ENCODE results near the gene CUX1. TPM values are rescaled to one million over a fixed set of nuclear protein-coding genes. Genes with fewer than 3 reads are reported as not detected.

CUX1 gene
- total and polyA plus RNA-seq, 10 of the 15 experiments (the other 5 are each of a cell fraction or from before 2014, with no cell fraction given): 6.1 to 48.6 (median 25.9) TPM

- ChIA-PET RAD21 (ENCODE audit: unreplicated experiment) (no interaction called here), SMC1A (ENCODE audit: uncharacterized antibody, unreplicated experiment) (no interaction called here), POLR2A (no interaction called here), CTCF (no interaction called here)
- WGBS (ENCODE audit: insufficient coverage, insufficient replicate concordance, low lambda C conversion rate, missing lambda C conversion rate): 85% methylated on average over 7 of the region's 7 CpGs
- H4K20me1 ChIP-seq (ENCODE audit: control insufficient read depth, insufficient read depth): no peaks in the 10 kb centered on the region
- intact Hi-C loops (cut with micrococcal nuclease; ENCODE audit: unreplicated experiment) (no loop called here), in situ Hi-C loops (cut with MboI) (no loop called here)
- no peaks in the 10 kb centered on the region for H3K4me1 ChIP-seq (ENCODE audit: control insufficient read depth, insufficient read depth, low read length)
- no peak overlapping the region for H3K27ac ChIP-seq (ENCODE audit: control insufficient read depth, insufficient read depth)
- no peak overlapping the region for H2AFZ ChIP-seq (ENCODE audit: control insufficient read depth, low read depth, low read length)
- H3K4me3 ChIP-seq: no peak overlapping the region
- no peaks in the 10 kb centered on the region for H3K9me3 ChIP-seq (replicated peaks; ENCODE audit: control insufficient read depth, insufficient read depth, low read length)
- TF ChIP-seq NR2F1 (conservative IDR thresholded peaks at IDR 0.05) (no peak), ZSCAN29 (IDR thresholded peaks at IDR 0.05) (no peak)
- peaks cover 7 to 15% of the 10 kb centered on the region in 2 experiments for H3K36me3 ChIP-seq (ENCODE audit: control insufficient read depth in 2 of 2, insufficient read depth in 2 of 2, low read length in 1 of 2)
- no peaks in the 10 kb centered on the region for H3K27me3 ChIP-seq (replicated peaks in 1 of 2; ENCODE audit: control insufficient read depth in 2 of 2, insufficient read depth in 2 of 2, low read length in 1 of 2)
- no peak overlapping the region for H3K9ac ChIP-seq (ENCODE audit: control insufficient read depth, insufficient read depth, low read length)
- ATAC-seq (no peak), DNase-seq (ENCODE audit: low read depth, low spot score) (no peak), FAIRE-seq (no peak)
- no TSS peak for BruUV-seq (replicated peaks)
- no peaks in the 10 kb centered on the region for H3K79me2 ChIP-seq (ENCODE audit: control insufficient read depth, insufficient read depth, low read length)
- H3K4me2 ChIP-seq (ENCODE audit: control insufficient read depth, insufficient read depth): no peak overlapping the region
These were observed 297.8 kb downstream of the CUX1 start for GRCh38 chr7:102115181-102115580.

- POLR2A ChIA-PET: no interaction called here
- in situ Hi-C loops (cut with MboI): no loop called here
- CTCF ChIA-PET: interaction anchor here (0.6 kb wide), 1 partner anchor 121 kb away, joined by 3 read pairs; no protein-coding TSS in a partner anchor
- Histone ChIP-seq H3K9ac (ENCODE audit: control insufficient read depth, insufficient read depth, low read length) (no peak overlapping the region), H3K79me2 (ENCODE audit: control insufficient read depth, insufficient read depth, low read length) (no peaks in the 10 kb centered on the region), H3K27ac (ENCODE audit: control insufficient read depth, insufficient read depth) (no peak overlapping the region), H2AFZ (ENCODE audit: control insufficient read depth, low read depth, low read length) (no peak overlapping the region), H4K20me1 (ENCODE audit: control insufficient read depth, insufficient read depth) (no peaks in the 10 kb centered on the region), H3K9me3 (replicated peaks; ENCODE audit: control insufficient read depth, insufficient read depth, low read length) (no peaks in the 10 kb centered on the region), H3K4me3 (no peak overlapping the region), H3K4me1 (ENCODE audit: control insufficient read depth, insufficient read depth, low read length) (no peaks in the 10 kb centered on the region), H3K36me3 (ENCODE audit: control insufficient read depth in 2 of 2, insufficient read depth in 2 of 2, low read length in 1 of 2) (peaks cover 7 to 15% of the 10 kb centered on the region in 2 experiments), H3K4me2 (ENCODE audit: control insufficient read depth, insufficient read depth) (no peak overlapping the region), H3K27me3 (replicated peaks in 1 of 2; ENCODE audit: control insufficient read depth in 2 of 2, insufficient read depth in 2 of 2, low read length in 1 of 2) (no peaks in the 10 kb centered on the region)
- intact Hi-C loops (cut with micrococcal nuclease; ENCODE audit: unreplicated experiment): no loop called here
- RAD21 ChIA-PET (ENCODE audit: unreplicated experiment): no interaction called here
- BruUV-seq (replicated peaks): no TSS peak
- SMC1A ChIA-PET (ENCODE audit: uncharacterized antibody, unreplicated experiment): no interaction called here
- DNase-seq (ENCODE audit: low read depth, low spot score): no peak
- ATAC-seq: no peak
- 92% methylated on average over 15 of the region's 15 CpGs for WGBS (ENCODE audit: insufficient coverage, insufficient replicate concordance, low lambda C conversion rate, missing lambda C conversion rate)
- FAIRE-seq: no peak
- no peak for TF ChIP-seq ZSCAN29 (IDR thresholded peaks at IDR 0.05)
- no peak for TF ChIP-seq SREBF1 (IDR thresholded peaks at IDR 0.05; ENCODE audit: low read length)
- TF ChIP-seq, protein P1, sequence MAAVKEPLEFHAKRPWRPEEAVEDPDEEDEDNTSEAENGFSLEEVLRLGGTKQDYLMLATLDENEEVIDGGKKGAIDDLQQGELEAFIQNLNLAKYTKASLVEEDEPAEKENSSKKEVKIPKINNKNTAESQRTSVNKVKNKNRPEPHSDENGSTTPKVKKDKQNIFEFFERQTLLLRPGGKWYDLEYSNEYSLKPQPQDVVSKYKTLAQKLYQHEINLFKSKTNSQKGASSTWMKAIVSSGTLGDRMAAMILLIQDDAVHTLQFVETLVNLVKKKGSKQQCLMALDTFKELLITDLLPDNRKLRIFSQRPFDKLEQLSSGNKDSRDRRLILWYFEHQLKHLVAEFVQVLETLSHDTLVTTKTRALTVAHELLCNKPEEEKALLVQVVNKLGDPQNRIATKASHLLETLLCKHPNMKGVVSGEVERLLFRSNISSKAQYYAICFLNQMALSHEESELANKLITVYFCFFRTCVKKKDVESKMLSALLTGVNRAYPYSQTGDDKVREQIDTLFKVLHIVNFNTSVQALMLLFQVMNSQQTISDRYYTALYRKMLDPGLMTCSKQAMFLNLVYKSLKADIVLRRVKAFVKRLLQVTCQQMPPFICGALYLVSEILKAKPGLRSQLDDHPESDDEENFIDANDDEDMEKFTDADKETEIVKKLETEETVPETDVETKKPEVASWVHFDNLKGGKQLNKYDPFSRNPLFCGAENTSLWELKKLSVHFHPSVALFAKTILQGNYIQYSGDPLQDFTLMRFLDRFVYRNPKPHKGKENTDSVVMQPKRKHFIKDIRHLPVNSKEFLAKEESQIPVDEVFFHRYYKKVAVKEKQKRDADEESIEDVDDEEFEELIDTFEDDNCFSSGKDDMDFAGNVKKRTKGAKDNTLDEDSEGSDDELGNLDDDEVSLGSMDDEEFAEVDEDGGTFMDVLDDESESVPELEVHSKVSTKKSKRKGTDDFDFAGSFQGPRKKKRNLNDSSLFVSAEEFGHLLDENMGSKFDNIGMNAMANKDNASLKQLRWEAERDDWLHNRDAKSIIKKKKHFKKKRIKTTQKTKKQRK (IDR thresholded peaks at IDR 0.05; ENCODE audit: low read depth, low read length): no peak
- no peak for TF ChIP-seq POLR2AphosphoS2 (IDR thresholded peaks at IDR 0.05; ENCODE audit: low read depth, low read length)
- TF ChIP-seq TBL1XR1 (IDR thresholded peaks at IDR 0.05; ENCODE audit: low read depth, low read length): no peak
- TF ChIP-seq, protein P2, sequence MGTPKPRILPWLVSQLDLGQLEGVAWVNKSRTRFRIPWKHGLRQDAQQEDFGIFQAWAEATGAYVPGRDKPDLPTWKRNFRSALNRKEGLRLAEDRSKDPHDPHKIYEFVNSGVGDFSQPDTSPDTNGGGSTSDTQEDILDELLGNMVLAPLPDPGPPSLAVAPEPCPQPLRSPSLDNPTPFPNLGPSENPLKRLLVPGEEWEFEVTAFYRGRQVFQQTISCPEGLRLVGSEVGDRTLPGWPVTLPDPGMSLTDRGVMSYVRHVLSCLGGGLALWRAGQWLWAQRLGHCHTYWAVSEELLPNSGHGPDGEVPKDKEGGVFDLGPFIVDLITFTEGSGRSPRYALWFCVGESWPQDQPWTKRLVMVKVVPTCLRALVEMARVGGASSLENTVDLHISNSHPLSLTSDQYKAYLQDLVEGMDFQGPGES (IDR thresholded peaks at IDR 0.05): no peak
- no peak for TF ChIP-seq RFX5 (IDR thresholded peaks at IDR 0.05; ENCODE audit: low read depth, low read length)
- no peak for TF ChIP-seq MYC (IDR thresholded peaks at IDR 0.05; ENCODE audit: insufficient read depth, insufficient read length, insufficient replicate concordance, low read length, severe bottlenecking)
- no peak for TF ChIP-seq TCF7 (IDR thresholded peaks at IDR 0.05; ENCODE audit: borderline replicate concordance)
- TF ChIP-seq SUPT20H (IDR thresholded peaks at IDR 0.05; ENCODE audit: borderline replicate concordance, control insufficient read depth, low read depth, low read length): no peak
- no peak for TF ChIP-seq PAX8 (IDR thresholded peaks at IDR 0.05)
- TF ChIP-seq, protein P3, sequence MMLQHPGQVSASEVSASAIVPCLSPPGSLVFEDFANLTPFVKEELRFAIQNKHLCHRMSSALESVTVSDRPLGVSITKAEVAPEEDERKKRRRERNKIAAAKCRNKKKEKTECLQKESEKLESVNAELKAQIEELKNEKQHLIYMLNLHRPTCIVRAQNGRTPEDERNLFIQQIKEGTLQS (IDR thresholded peaks at IDR 0.05; ENCODE audit: borderline replicate concordance, extremely low read depth, low read depth, low read length): no peak
These were observed 298.5 kb downstream of the CUX1 start for GRCh38 chr7:102115931-102116330.
